C4-2B (cell line): ENCODE data around the gene PFKFB1.
"Not testable (repeated sequence)": the region's sequence is repeated elsewhere in the genome, so short reads cannot be mapped to it uniquely, and the experiment has no call there.

Experiments used
- H3K27ac ChIP-seq: fragments of 450-650 bp; 2 replicates; pipeline ENCODE4 v1.5.1; 2017
- CTCF ChIP-seq: fragments of 450-650 bp; conservative IDR thresholded peaks from 2 replicates; pipeline ENCODE4 v1.5.1; 2017; ENCODE audit warnings: mild to moderate bottlenecking
- ZFX ChIP-seq: fragments of 450-650 bp; IDR thresholded peaks from 2 replicates; pipeline ENCODE4 v1.6.1; 2017

Gene PFKFB1

DNA sequence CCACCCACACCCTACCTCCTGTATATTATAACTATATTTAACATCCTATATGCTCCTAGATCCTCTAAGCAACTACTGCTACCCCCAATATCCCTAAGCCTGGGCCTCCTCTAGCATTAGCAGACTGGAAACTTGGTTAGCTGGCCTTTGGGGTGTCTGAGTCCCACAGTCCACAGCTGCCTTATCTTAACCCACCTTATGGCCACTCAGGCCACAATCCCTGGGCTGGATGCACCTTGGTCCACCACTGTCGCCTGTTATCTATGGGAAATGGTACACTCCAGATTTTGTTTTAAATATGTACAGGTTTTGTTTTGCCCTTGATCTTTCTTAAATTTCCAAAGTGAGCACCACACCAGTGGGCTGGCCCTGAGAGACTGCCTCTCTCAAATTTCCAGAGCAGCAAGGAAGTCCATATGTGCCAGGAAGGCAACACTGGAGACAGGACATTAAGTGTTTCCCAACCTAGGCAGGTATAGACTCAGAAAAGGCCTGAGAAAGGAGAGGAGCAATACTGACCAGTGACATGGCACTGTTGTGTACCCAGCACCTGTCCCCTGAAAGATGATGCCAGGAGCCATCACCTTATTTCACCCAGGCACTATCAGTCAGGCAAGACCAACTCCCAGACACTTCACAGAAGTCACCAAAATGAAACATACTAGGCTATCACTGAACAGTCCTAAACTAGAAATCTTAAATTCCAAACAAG lies 921 bp downstream of the PFKFB1 start:
- no peak for TF ChIP-seq CTCF
- no peak for TF ChIP-seq ZFX
- no peak overlapping the region for H3K27ac ChIP-seq

GRCh38 chrX:54991706-54992105 lies 2.3 kb downstream of the PFKFB1 start:
- no peak overlapping the region for H3K27ac ChIP-seq
- TF ChIP-seq CTCF (no peak), ZFX (no peak)

GRCh38 chrX:54983306-54983705 lies 10.7 kb downstream of the PFKFB1 start:
- H3K27ac ChIP-seq = not testable (repeated sequence)

- no peak overlapping the region for H3K27ac ChIP-seq
- TF ChIP-seq CTCF (no peak), ZFX (no peak)
Observed at GRCh38 chrX:54980334-54980733, 13.7 kb downstream of the PFKFB1 start.

GRCh38 chrX:54979432-54979831 lies 14.6 kb downstream of the PFKFB1 start:
- no peak for TF ChIP-seq ZFX
- TF ChIP-seq CTCF = no peak
- no peak overlapping the region for H3K27ac ChIP-seq

GRCh38 chrX:54978448-54978847 lies 15.5 kb downstream of the PFKFB1 start:
- no peak for TF ChIP-seq CTCF
- no peak overlapping the region for H3K27ac ChIP-seq

DNA sequence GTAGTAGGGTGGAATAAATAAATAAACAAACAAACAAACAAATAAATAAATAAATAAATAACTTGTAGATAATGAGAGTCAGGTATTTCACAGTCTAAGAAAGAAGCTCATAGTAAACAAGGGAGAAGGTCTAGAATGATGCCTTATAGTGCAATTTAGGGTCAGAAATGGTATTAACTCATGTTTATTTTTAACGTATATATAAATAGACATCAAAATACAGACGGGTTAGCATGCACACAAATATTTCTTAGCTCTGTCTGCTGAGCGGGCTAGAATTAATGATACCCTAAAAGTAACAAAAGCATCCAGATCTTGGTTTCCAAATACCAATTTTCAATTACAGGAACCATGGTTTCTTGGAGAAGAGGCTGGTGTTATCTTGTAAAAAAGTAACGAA lies 16.6 kb downstream of the PFKFB1 start:
- H3K27ac ChIP-seq = no peak overlapping the region
- TF ChIP-seq ZFX (no peak), CTCF (no peak)
